ENCODE measurements around the gene AKNA. TPM values are rescaled to one million over a fixed set of nuclear protein-coding genes. Genes with fewer than 3 reads are reported as not detected.
"Not testable (repeated sequence)": the region's sequence is repeated elsewhere in the genome, so short reads cannot be mapped to it uniquely, and the experiment has no call there.

Gene AKNA
- total and polyA plus RNA-seq, 2 experiments from 2014 or later = 5.7 to 25.2 TPM

DNA sequence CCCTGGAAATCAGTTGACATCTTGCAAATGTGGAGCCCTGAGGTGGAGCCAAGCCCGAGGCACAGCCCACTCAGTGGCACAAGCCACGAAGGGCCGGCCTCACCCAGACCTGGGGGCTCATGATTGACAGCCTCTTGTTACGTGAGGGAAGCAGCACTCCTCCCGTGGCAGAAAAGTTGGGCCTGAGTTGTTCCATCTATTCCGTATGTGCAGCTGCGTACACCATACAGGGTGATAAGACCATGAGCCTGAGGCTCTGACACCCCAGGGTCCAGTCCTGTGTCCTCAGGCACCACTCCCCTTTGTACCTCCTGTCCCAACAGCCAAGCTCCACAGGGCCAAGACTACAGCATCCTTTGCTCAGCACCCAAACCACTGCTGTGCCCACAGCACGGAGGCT, 60.0 kb downstream of the AKNA start:
- H3K27ac ChIP-seq = no peak overlapping the region
- H3K36me3 ChIP-seq = no peaks in the 10 kb centered on the region
- TF ChIP-seq, protein P1, sequence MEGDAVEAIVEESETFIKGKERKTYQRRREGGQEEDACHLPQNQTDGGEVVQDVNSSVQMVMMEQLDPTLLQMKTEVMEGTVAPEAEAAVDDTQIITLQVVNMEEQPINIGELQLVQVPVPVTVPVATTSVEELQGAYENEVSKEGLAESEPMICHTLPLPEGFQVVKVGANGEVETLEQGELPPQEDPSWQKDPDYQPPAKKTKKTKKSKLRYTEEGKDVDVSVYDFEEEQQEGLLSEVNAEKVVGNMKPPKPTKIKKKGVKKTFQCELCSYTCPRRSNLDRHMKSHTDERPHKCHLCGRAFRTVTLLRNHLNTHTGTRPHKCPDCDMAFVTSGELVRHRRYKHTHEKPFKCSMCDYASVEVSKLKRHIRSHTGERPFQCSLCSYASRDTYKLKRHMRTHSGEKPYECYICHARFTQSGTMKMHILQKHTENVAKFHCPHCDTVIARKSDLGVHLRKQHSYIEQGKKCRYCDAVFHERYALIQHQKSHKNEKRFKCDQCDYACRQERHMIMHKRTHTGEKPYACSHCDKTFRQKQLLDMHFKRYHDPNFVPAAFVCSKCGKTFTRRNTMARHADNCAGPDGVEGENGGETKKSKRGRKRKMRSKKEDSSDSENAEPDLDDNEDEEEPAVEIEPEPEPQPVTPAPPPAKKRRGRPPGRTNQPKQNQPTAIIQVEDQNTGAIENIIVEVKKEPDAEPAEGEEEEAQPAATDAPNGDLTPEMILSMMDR (IDR thresholded peaks at IDR 0.05; ENCODE audit: low read depth, low read length) = no peak
- H3K4me1 ChIP-seq (ENCODE audit: low read depth) = no peaks in the 10 kb centered on the region
- H3K9me3 ChIP-seq (ENCODE audit: low read depth) = no peaks in the 10 kb centered on the region
- DNase-seq (ENCODE audit: low read depth in 1 of 2, low spot score in 1 of 2) = no peak
- no peak overlapping the region for H3K4me3 ChIP-seq
- no peaks in the 10 kb centered on the region for H3K27me3 ChIP-seq

DNA sequence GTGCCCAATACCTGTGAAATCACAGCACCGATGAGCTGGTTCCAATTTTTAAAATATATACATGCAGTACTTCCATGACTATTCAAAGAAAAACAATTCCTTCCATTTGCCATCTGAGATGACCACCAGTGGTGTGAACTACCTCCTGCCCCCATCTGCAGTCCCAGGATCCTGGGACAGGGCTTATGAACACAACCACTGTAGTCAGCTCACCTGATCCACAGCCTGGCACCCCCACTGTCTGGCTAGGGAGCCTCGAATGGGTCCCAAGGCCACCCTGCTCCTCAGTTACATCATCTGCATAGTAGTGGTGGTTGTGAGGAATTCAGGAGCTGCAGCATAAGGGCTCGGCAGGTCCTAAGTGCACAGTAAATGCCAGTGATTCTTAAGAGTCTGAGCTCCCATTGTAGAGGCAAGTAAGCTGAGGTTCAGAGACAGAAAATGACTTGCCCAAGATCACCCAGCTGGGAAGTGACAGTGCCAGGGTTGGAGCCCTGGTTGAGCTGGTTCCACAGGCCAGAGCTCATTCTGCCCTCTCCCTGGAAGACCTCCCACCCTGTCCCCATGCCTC, 62.0 kb downstream of the AKNA start:
- H3K36me3 ChIP-seq; H3K27ac ChIP-seq; H3K4me1 ChIP-seq (ENCODE audit: low read depth); H3K27me3 ChIP-seq; DNase-seq (ENCODE audit: low read depth in 1 of 2, low spot score in 1 of 2); H3K9me3 ChIP-seq (ENCODE audit: low read depth); H3K4me3 ChIP-seq: not testable (repeated sequence)

DNA sequence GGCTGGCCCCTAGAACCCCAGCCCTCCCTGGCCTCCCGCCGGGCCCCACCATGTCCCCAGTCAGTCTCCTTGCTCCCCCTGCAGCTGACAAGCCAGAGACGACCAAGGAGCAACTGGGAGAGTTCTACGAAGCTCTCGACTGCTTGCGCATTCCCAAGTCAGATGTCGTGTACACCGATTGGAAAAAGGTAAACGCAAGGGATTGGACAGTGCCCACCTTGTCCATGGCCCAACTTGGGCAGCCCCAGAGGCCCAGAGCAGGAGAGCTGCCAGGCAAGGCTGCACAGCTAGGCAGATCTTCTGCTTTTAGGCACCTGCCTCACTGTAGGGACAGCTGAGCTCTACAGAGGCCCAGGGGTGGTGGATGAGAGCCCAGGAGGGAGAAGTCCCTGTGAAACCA, 62.8 kb downstream of the AKNA start:
- not testable (repeated sequence) for H3K4me3 ChIP-seq; DNase-seq (ENCODE audit: low read depth in 1 of 2, low spot score in 1 of 2); H3K27me3 ChIP-seq; H3K27ac ChIP-seq; H3K4me1 ChIP-seq (ENCODE audit: low read depth); H3K36me3 ChIP-seq; H3K9me3 ChIP-seq (ENCODE audit: low read depth)

DNA sequence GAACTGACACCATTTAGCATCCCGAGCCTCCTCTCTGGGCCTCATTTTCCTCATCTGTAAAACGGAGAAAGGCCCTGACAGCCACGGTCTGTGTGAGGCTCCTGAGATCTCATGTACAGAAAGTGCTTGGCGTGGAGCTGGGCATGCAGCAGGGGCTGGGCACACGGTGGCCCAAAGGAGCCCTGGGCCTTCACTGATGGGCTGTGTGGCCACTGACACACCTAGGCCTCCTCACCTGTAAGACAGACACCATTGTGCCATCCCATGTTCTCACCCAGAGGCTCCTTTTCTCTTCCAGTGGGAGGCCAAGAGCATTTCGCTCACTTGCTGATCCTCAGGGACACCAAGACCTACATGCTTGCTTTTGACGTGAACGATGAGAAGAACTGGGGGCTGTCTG, 63.3 kb downstream of the AKNA start:
- Histone ChIP-seq H3K27ac (no peak overlapping the region), H3K36me3 (no peaks in the 10 kb centered on the region), H3K27me3 (no peaks in the 10 kb centered on the region), H3K4me1 (ENCODE audit: low read depth) (no peaks in the 10 kb centered on the region), H3K4me3 (no peak overlapping the region), H3K9me3 (ENCODE audit: low read depth) (no peaks in the 10 kb centered on the region)
- TF ChIP-seq, protein P1 (IDR thresholded peaks at IDR 0.05; ENCODE audit: low read depth, low read length) = no peak
- DNase-seq (ENCODE audit: low read depth in 1 of 2, low spot score in 1 of 2) = no peak

DNA sequence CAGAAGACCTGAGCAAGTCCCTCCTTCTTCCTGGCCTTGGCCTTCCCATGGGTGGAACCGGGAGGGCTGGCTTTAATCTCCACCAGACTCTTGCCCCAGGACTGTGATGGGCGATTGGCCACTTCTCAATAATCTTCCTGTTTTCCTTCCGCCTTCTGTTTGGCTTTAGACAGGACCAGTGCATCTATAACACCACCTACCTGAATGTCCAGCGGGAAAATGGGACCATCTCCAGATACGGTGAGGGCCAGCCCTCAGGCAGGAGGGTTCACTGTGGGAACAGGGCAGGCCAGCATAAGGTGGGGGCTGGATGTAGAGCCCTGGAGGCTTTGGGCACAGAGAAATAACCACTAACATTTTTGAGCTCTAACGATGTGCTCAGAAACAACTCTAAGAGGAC, 63.9 kb downstream of the AKNA start:
- H3K27ac ChIP-seq; DNase-seq (ENCODE audit: low read depth in 1 of 2, low spot score in 1 of 2); H3K9me3 ChIP-seq (ENCODE audit: low read depth): not testable (repeated sequence)

DNA sequence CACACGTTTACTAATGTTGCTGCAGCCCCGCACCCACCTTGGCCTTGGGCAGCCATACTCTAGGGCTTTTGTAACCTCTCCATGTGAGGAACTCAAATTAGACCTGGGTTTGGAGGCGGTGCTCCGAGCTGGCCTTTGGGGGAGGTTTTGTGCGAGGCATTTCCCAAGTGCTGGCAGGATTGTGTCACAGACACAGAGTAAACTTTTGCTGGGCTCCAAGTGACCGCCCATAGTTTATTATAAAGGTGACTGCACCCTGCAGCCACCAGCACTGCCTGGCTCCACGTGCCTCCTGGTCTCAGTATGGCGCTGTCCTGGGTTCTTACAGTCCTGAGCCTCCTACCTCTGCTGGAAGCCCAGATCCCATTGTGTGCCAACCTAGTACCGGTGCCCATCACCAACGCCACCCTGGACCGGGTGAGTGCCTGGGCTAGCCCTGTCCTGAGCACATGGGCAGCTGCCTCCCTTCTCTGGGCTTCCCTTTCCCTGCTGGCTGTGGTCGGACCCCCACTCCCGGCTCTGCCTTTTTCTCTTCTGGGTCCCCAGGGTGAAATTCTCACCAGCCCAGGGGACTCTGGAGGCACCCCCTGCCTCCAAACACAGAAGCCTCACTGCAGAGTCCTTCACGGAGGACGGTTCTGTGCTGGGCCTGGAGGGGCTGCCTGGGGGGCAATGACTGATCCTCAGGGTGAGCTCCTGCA, 64.8 kb downstream of the AKNA start, which contains the start of gene ORM1:
Gene ORM1 (plus strand): TSS at position 268 of the 701 bp plus-strand sequence. CDS start 36 bp downstream, at position 304.
- not testable (repeated sequence) for H3K4me3 ChIP-seq; DNase-seq (ENCODE audit: low read depth in 1 of 2, low spot score in 1 of 2); H3K4me1 ChIP-seq (ENCODE audit: low read depth); H3K36me3 ChIP-seq; H3K9me3 ChIP-seq (ENCODE audit: low read depth); H3K27me3 ChIP-seq; H3K27ac ChIP-seq

More for the DNA sequence above, 63.9 kb downstream of the AKNA start:
- not testable (repeated sequence) for H3K4me1 ChIP-seq (ENCODE audit: low read depth); H3K36me3 ChIP-seq; H3K27me3 ChIP-seq; H3K4me3 ChIP-seq

DNA sequence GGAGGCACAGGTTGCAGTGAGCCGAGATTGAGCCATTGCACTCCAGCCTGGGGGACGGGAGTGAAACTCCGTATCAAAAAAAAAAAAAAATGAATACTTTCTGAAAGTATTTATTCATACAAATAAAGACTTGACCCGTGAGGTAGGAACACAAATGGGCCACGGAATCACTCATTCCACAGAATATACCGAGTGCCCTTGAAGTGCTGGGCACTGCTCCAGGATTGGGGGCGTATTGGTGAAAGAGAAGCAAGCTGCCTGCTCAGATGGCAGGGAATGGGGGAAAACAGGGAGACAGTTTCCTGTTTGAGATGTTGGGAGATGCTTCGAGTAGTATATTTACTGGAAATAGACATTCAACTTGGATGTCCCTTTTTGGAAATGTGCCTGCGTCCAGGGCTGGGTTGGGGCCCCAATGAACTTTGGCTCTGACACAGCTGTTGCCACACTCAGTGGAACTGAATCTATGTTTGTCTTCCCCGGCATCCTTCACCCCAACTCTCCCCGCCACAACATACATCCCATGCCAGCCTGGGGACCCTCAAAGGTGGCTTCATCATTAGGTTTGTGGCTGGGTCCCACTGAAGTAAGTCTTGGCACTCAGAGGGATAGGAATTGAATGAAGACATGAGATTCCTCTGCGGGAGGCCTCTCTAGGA, 65.5 kb downstream of the AKNA start:
- not testable (repeated sequence) for H3K36me3 ChIP-seq; H3K4me1 ChIP-seq (ENCODE audit: low read depth); DNase-seq (ENCODE audit: low read depth in 1 of 2, low spot score in 1 of 2); H3K4me3 ChIP-seq; H3K9me3 ChIP-seq (ENCODE audit: low read depth); H3K27ac ChIP-seq; H3K27me3 ChIP-seq

DNA sequence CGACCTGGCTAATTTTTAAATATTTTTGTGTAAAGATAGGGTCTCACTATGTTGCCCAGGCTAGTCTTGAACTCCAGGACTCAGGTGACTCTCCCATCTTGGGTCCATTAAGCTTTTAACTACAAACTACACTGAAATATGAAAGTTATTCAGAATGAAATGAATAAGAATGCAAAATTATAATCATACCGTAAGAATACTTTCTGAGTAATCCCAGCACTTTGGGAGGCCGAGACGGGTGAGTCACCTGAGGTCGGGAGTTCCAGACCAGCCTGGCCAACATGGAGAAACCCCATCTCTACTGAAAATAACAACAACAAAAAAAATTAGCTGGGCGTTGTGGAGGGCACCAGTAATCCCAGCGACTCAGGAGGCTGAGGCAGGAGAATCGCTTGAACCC, 66.0 kb downstream of the AKNA start:
- H3K4me3 ChIP-seq = no peak overlapping the region
- H3K9me3 ChIP-seq (ENCODE audit: low read depth) = no peaks in the 10 kb centered on the region
- H3K27me3 ChIP-seq = no peaks in the 10 kb centered on the region
- no peaks in the 10 kb centered on the region for H3K4me1 ChIP-seq (ENCODE audit: low read depth)
- no peaks in the 10 kb centered on the region for H3K36me3 ChIP-seq
- TF ChIP-seq, protein P1 (IDR thresholded peaks at IDR 0.05; ENCODE audit: low read depth, low read length) = no peak
- DNase-seq (ENCODE audit: low read depth in 1 of 2, low spot score in 1 of 2) = no peak
- no peak overlapping the region for H3K27ac ChIP-seq

DNA sequence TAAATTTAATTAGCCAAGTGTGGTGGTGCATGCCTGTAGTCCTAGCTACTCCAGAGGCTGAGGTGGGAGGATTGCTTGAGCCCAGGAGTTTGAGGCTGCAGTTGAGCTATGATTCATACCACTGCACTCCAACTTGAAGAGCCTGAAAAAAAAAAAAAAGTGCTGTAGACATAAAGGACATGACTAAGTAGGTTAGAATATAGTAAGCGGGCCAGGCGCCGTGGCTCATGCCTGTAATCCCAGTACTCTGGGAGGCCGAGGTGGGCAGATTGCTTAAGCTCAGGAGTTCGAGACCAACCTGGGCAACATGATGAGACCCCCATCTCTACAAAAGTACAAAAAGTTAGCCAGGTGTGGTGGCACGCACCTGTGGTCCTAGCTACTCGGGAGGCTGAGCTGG, 67.1 kb downstream of the AKNA start:
- not testable (repeated sequence) for H3K9me3 ChIP-seq (ENCODE audit: low read depth); H3K27me3 ChIP-seq; H3K4me1 ChIP-seq (ENCODE audit: low read depth); H3K27ac ChIP-seq; H3K4me3 ChIP-seq; H3K36me3 ChIP-seq
- peak in 1 of 2 donors; percentile 63 for DNase-seq (ENCODE audit: low read depth in 1 of 2, low spot score in 1 of 2)
